Astrocyte of the cerebellum (primary cell): Measurements from ENCODE around the gene NTNG1.

Experiments
- DNase-seq: peaks from one replicate; pipeline ENCODE4 v3.0.0-alpha.2; 2011; ENCODE audit warnings: low read depth
- H3K4me3 ChIP-seq: 2 replicates; pipeline ENCODE4 v1.5.1; 2011; ENCODE audit warnings: mild to moderate bottlenecking, low read depth, low read length, moderate library complexity
- in situ Hi-C: cut with HindIII; loops from 2 replicates; pipeline ENCODE4 v1.10.0; 2017; ENCODE audit warnings: low sequenced_read_pairs
- TF ChIP-seq, protein P1 (sequence below): IDR thresholded peaks from 2 replicates; pipeline ENCODE4 v1.5.1; 2012; ENCODE audit warnings: low read length, low read depth, moderate library complexity, mild to moderate bottlenecking; ENCODE audit errors: missing control alignments

The NTNG1 gene

DNA sequence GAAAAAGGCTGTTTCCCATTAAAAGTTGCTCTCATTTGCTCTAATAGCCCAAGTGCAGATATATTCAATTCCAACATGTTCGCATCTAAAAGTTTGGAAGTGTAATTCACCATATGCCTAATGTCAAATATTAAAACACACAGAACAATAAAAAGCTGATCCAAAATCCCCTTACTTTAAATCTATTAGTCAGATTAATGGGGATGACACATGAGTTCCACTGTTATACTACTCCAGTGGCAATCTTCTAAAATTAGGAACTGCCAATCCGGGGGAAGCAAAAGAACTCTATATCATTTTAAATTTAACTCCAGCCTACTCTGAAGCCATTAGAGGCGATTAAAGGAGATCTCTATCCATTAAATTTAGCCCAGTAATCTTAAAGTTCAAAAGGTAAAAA, 317.1 kb downstream of the NTNG1 start:
- no peak overlapping the region for H3K4me3 ChIP-seq
- no peak for DNase-seq
- TF ChIP-seq, protein P1, sequence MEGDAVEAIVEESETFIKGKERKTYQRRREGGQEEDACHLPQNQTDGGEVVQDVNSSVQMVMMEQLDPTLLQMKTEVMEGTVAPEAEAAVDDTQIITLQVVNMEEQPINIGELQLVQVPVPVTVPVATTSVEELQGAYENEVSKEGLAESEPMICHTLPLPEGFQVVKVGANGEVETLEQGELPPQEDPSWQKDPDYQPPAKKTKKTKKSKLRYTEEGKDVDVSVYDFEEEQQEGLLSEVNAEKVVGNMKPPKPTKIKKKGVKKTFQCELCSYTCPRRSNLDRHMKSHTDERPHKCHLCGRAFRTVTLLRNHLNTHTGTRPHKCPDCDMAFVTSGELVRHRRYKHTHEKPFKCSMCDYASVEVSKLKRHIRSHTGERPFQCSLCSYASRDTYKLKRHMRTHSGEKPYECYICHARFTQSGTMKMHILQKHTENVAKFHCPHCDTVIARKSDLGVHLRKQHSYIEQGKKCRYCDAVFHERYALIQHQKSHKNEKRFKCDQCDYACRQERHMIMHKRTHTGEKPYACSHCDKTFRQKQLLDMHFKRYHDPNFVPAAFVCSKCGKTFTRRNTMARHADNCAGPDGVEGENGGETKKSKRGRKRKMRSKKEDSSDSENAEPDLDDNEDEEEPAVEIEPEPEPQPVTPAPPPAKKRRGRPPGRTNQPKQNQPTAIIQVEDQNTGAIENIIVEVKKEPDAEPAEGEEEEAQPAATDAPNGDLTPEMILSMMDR = no peak
- in situ Hi-C loops = no loop called here

DNA sequence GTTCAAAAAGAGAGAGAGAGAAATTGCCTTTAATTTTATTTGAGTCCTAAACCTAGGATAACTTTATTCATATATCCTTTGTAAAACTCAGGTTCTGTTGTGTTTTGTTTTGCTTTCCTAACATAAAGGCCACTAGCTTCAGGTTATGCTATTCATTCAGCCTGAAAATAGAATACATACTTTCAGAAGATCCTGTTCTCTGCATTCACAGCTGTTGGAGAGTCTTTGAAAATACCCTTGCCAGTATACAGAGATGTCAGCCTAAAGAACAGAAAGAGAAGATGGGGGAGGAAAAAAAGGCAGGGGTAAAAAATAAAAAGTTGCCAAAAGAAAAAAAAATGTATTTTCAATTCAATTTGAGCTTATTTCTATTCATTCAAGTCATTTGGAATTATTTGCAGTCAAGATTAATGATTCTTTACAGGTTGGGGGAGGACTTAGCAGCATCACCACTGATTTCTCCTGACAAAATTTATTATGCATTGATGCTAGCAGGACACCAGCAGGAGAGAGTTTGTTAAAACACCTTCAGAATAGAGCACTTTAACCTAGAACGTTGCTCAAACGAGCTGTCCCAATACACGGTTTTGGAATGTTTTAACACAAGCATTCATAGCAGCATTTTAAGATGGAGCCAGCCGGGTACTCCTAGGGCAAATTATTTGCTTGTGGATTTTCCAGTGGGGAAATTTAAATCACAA, 318.5 kb downstream of the NTNG1 start:
- in situ Hi-C loops = no loop called here
- H3K4me3 ChIP-seq = no peak overlapping the region
- TF ChIP-seq, protein P1 = no peak
- no peak for DNase-seq

DNA sequence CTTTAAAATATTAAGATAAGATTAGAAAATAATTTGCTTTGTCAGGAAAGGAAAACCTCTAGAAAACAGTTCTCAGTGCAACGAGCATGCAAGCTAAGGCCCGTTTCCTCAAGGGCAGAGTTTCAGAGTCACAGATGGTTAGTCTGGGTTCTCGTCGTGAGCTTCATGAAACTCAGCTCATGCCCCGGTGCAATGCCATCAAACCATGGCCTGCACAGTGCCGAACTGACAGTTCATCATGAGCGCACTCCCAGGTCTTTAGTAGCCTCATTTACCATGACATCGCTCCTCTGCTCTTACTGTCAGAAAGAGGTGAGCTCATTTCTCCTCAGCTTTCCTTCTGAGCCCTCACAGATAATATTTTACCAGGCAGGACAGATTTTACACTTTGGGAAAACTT, 319.2 kb downstream of the NTNG1 start:
- no peak overlapping the region for H3K4me3 ChIP-seq
- no peak for DNase-seq
- TF ChIP-seq, protein P1 = no peak
- in situ Hi-C loops = no loop called here

DNA sequence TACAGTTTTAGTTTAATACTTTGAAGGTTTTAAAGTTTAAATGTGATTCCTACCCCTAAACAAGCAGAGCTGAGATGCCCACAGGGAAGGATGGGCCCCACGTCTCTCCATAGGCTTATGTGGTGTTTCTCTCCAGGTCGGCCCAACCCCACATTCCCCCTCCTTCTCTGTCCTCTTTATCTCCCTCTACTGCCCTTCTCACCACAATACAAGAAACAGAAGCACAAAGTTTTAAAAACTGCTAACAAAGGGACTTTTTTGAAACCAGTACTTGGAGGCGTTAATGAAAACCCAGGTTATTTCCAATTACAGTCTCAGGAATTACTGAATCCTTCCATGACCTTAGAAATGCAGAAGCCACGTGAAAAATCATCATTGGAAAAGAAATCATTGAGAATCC, 324.0 kb downstream of the NTNG1 start:
- TF ChIP-seq, protein P1 = peak; percentile 16
- in situ Hi-C loops = no loop called here
- DNase-seq = no peak
- H3K4me3 ChIP-seq = no peak overlapping the region

DNA sequence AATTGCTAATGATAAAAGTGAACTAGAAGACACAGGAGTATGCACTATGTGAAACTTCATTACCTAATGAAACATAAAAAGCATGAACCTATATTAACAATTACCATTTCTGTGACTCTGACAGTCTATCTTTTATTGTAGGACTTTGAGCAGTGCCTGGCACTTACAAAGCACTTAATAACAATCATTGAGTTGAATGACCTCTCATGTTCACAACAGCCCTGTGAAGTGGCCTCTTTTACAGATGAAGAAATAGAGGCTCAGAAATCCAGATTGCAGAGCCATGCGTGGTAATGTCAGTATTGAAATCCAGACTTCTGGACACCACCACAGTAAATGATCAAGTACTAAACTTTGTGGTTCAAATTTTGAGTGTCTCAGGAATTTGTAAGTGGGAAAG, 326.4 kb downstream of the NTNG1 start:
- DNase-seq = no peak
- TF ChIP-seq, protein P1 = no peak
- in situ Hi-C loops = no loop called here
- no peak overlapping the region for H3K4me3 ChIP-seq

DNA sequence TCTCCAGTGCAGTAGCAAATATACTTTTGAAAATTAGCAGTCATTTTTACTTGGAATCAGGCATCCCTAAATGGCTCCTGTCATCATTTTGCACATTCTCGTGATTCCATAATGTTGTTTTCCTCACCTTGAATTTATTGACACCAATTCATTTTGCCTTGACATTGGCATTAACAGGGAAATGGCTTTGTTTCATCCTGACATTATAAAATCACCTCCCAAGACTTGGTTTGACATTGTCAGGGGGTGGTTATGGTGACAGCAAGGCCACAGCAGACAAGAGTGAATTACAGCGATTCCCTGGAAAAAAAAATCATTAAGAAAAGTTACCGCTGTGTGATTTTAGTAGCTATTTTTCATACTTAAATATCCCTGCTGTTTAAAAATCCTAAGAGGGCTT, 327.0 kb downstream of the NTNG1 start:
- TF ChIP-seq, protein P1 = no peak
- in situ Hi-C loops = no loop called here
- H3K4me3 ChIP-seq = no peak overlapping the region
- DNase-seq = no peak

DNA sequence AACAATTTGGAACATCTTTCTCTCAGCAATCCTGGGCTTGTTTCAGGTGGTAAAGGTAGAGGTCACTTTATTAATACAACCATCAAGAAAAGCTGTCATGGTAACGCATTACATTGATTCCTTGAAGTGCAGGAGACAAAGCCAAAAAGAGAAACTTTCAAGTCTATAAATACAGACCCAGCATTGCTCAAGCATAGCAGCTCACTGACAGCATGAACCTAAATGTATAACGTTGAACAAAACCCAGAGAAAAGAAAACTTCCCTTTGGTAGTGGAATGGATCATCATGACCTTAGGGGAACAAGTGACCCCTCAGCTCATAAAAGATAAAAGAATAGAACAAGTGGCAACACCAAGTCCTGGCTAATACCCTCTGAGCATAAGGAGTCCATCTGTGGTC, 332.2 kb downstream of the NTNG1 start:
- H3K4me3 ChIP-seq = no peak overlapping the region
- in situ Hi-C loops = no loop called here
- DNase-seq = no peak
- TF ChIP-seq, protein P1 = no peak
